Mucosa of gallbladder (tissue), 1 donor: ENCODE data around the gene MCF2L. TPM values are rescaled to one million over a fixed set of nuclear protein-coding genes. Genes with fewer than 3 reads are reported as not detected.
"Not testable (repeated sequence)": the region's sequence is repeated elsewhere in the genome, so short reads cannot be mapped to it uniquely, and the experiment has no call there.

ENCODE experiments used
- DNase-seq: peaks from one replicate; pipeline ENCODE4 v3.0.0-alpha.2; 2020; ENCODE audit warnings: low spot score
- total RNA-seq: library from RNA; stranded (reverse); gene quantifications from one replicate; pipeline ENCODE4 v1.2.1, GENCODE V29; 2021
- donor health status: DM: no; HTN: no; CAD: no.

Gene MCF2L
- total RNA-seq, 1 donor from 2014 or later: 91.8 TPM

DNA sequence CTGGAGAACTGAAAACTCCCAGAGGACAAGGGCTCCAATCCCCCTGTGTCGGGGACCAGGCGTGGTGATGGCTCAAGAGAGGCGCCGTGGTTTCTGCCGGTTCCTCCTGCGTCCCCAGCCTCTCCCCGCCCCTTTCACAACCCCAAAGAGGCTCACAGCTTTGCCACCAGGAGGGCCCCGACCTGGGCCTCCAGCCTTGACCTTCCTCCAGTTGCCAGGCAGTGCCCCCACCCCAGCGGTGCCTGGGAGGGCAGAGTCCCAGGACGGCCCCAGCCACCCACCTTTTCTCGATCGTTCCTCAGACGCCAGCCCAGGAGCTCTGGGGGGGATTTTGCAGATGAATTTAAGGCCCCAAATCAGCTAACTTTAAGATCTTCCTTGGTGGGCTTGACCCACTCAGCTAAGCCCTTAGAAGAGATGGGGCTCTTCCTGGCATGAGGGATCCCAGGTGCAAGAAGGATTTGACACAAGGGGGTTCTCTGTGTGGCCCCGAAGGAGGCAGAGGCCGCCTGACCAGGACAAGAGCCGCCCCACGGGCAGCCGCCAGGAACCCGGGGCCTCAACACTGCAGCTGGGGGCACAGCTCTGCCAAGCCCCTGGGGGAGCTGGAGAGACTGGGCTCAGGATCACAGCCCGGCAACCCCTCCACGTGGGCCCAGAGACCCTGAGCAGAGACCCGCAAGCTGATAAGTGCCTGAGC, 47.0 kb downstream of the MCF2L start:
- no peak for DNase-seq

DNA sequence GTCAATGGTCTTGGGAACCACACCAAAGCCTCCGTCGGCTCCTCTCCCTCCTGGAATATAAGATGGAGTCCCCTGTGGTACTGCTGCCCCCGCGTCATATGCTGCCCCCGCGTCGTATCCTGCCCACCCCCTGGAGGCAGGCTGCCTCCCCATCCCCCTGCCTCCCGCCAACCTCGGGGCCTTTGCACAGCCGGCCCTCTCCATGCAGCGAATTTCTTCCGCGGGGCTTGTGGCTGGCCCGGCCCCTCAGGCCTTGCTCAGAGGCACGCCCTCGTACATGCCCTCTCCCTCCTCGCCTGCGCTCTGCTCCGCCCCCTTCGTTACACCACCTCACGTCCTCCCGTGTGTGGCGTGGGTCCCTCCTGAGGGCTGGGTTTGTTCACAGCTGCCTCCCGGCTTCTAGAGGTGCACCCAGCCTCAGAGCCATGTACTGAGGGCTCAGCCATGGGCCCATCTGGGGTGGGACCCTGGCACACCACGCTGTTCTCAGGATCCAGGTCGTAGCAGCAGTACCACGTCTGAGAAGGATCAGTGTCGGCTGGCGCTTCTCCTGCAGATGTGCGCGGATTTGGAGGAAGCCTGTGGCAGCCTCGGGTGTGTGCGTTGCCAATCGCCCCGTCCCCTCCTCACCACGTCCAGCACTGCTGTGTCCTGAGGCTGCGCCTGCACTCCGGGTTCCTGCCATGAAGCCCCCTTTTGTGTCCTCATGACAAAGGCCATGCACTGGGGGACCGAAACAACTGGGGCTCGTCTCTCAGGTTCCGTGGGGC, 47.7 kb downstream of the MCF2L start:
- no peak for DNase-seq

GRCh38 chr13:113017506-113018215, 48.6 kb downstream of the MCF2L start:
- DNase-seq: no peak

GRCh38 chr13:113018676-113019465, 49.9 kb downstream of the MCF2L start:
- DNase-seq: no peak

DNA sequence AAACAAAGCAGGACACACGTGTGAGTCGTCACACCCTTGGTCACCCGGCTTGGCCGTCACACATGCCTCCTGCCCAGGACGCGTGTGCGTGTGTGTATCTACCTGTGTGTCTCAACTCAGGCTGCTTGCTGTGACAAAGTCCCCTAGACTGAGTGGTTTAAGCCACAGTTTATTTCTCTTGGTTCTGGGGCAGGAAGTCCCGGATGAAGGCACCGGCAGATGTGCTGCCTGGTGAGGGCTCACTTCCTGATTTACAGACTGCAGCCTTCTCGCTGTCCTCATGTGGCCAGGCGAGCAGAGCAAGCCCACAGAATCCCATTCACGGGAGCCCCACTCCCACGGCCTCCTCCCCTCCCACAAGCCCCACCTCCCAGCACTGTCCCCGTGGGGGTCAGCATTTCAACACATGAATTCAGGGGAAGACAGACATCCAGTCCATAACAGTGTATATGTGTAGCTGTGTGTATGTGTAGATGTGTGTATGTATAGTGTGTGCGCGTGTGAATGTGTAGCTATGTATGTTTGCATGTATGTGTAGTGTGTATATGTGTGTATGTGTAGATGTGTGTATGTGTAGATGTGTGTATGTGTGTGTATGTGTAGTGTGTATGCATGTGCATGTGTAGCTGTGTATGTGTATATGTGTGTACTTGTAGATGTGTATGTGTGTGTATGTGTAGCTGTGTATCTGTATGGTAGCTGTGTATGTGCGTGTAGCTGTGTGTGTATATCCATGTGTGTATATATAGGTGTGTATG, 51.5 kb downstream of the MCF2L start:
- no peak for DNase-seq

DNA sequence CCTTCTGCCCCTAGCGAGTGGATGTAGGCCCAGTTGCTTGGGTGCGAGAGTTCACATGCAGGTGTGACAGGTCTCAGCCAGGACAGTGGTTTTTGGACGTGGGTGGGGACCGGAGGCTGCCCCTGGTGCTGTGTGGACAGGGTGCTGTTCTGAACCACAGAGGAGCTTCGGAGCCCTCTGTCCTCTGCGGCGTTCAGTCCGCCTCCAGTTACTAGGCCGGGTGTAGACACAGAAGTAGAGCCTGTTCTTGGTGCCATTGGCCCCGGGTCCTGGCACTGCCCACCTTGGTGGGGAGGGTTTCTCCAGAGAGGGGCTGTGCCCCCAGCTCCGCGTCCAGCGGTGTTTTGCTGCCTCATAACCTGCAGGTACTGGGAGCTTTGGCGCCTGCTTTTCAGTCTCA, 52.4 kb downstream of the MCF2L start:
- no peak for DNase-seq

GRCh38 chr13:113021811-113022210, 52.8 kb downstream of the MCF2L start:
- DNase-seq: no peak

- no peak for DNase-seq
Observed at GRCh38 chr13:113022391-113022744, 53.4 kb downstream of the MCF2L start.

DNA sequence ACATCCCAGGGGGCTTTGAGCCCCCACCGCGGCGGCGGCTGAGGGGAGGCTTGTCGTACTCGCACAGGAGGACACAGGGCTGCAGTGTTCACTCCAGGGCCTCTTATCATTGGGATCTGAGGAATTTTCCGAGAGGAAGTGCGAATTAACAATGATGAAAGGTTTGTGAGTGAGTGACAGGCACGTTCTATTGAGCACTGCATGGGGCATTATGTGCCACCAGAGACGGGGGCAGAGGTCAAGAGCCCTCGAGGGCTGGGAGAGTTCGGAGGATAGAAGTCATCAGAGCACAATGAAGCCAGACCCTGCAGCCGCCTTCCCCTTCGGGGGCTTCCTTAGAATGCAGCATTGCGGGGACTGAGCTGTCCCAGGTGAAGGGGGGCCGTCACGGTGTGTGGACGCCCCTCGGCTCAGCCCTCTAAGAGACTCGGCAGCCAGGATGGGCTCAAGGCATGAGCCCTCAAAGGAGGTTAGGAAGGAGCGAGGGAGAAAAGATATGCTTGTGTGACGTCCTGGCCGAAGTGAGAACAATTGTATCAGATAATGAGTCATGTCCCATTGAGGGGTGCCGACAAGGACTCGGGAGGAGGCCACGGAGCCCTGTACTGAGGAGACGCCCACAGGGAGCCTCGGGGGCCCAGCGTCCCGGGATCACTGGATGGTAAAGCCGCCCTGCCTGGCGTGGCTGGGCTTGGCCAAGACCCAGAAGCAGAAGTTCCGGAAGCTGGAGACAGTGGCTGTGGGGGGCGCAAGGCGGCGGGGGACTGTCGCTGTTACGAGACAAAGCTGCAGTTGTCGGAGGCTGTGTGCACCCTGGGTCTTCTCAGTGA, 53.9 kb downstream of the MCF2L start:
- no peak for DNase-seq

- DNase-seq: no peak
Observed at GRCh38 chr13:113023694-113024430, 54.8 kb downstream of the MCF2L start.

DNA sequence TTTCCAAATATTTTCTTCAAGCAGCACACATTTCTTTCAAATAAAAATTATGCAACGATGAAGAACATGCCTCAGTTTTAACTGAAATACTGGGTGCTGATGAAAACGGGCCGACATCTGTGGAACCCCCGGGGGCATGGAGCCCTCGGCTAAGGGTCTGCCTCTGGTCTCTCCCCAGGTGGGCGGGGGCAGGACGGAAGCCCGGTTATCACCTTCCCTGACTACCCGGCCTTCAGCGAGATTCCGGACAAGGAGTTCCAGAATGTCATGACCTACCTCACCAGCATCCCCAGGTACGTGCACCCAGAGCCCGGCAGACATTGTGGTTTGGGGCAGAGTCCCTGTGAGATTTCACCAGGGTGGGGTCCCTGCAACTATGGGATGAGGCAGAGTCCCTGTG, 55.5 kb downstream of the MCF2L start:
- no peak for DNase-seq

DNA sequence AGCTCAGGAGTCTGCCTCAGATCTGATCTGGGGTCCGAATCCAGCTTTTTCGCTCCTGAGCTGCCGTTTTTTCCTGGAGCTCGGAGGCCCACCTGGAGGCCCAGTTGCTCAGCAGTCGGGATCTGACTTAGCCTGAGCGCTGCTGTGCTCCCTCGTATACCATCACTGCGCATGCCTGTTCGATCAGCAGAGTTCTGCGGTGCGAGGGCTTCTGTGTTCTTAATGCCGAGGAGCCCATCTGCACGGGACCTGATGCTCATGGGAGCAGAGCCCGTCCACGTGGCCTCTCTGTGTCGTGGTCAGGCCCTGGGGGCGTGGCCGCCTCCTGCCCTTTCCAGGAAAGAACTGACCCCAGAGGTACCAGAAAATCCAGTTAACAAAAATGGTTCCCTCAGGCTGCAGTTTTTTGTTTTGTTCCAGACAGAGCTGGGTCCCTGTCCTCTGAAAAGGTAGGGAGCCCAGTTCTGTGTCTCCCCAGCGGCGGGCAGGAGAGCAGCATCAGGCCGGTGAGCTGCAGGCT, 57.4 kb downstream of the MCF2L start:
- no peak for DNase-seq

GRCh38 chr13:113027095-113027494, 58.1 kb downstream of the MCF2L start:
- no peak for DNase-seq

- DNase-seq: no peak
Observed at GRCh38 chr13:113027566-113027965, 58.6 kb downstream of the MCF2L start.

- no peak for DNase-seq
Observed at GRCh38 chr13:113028336-113029060, 59.5 kb downstream of the MCF2L start.

DNA sequence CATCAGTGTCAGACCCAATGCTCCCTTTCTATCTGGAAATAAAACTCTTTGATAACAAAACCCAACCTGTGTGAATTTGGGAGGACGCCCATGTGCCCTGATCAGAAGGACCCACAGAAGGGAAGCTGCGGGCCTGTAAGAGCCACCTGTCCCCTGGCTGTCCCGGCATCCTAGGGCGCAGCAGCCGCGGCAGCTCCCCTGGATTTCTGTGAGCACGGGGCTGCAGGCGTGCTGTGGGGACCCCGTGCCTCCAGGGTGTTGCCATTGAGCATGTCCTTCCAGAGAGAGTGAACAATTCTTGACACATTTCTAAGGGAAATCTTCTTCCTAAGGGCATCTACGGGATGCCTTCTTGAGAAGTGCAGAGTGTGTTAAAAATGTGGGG, 60.0 kb downstream of the MCF2L start:
- no peak for DNase-seq

- peak; percentile 29 for DNase-seq
Observed at GRCh38 chr13:113029487-113030258, 60.7 kb downstream of the MCF2L start.

- not testable (repeated sequence) for DNase-seq
Observed at GRCh38 chr13:113030259-113030640, 61.2 kb downstream of the MCF2L start.
